Endothelial cell of umbilical vein (primary cell): ENCODE data around the gene MARK3.

Experiments used
- EZH2 ChIP-seq: IDR thresholded peaks from 2 replicates; pipeline ENCODE4 v1.6.1; 2012; ENCODE audit warnings: borderline replicate concordance, low read depth, mild to moderate bottlenecking, moderate library complexity, low read length, inconsistent platforms; ENCODE audit not compliant: severe bottlenecking
- FOS ChIP-seq: IDR thresholded peaks from 2 replicates; pipeline ENCODE4 v1.6.1; 2011; ENCODE audit warnings: mild to moderate bottlenecking, low read length, moderate library complexity, borderline replicate concordance; ENCODE audit not compliant: insufficient read depth
- MAX ChIP-seq: IDR thresholded peaks from 2 replicates; pipeline ENCODE4 v1.6.1; 2011; ENCODE audit not compliant: insufficient read depth, insufficient read length
- POLR2A ChIP-seq: IDR thresholded peaks from 2 replicates; pipeline ENCODE4 v1.6.1; 2012; ENCODE audit warnings: low read depth, mild to moderate bottlenecking, control low read depth, low read length
- TF ChIP-seq, protein P1 (sequence below), 2 donors: IDR thresholded peaks; 1 replicate in 1 of 2; 2 replicates in 1 of 2; pipeline ENCODE4 v1.5.1; 2011; ENCODE audit warnings: low read length in 2 of 2, mild to moderate bottlenecking in 2 of 2, moderate library complexity in 2 of 2, control low read depth in 1 of 2, inconsistent platforms in 1 of 2, low read depth in 1 of 2; ENCODE audit not compliant: insufficient read depth in 1 of 2; ENCODE audit errors: extremely low read depth in 1 of 2

DNA sequence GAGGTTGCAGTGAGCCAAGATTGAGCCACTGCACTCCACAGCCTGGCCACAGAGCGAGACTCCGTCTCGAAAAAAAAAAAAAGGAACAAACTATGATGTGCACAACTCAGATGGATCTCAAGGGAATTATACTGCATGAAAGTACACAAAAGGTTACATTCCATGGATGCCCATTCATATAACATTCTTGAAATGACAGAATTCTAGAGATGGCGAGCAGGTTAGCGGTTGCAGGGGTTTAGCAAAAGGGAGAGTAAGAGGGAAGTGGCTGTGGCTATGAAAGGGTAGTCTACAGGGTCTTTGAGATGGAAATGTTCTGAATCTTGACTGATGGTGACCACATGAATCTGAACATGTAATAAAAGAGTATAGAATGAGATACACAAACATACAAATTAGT, 87.7 kb downstream of the MARK3 start:
- no peak for TF ChIP-seq EZH2
- TF ChIP-seq, protein P1, sequence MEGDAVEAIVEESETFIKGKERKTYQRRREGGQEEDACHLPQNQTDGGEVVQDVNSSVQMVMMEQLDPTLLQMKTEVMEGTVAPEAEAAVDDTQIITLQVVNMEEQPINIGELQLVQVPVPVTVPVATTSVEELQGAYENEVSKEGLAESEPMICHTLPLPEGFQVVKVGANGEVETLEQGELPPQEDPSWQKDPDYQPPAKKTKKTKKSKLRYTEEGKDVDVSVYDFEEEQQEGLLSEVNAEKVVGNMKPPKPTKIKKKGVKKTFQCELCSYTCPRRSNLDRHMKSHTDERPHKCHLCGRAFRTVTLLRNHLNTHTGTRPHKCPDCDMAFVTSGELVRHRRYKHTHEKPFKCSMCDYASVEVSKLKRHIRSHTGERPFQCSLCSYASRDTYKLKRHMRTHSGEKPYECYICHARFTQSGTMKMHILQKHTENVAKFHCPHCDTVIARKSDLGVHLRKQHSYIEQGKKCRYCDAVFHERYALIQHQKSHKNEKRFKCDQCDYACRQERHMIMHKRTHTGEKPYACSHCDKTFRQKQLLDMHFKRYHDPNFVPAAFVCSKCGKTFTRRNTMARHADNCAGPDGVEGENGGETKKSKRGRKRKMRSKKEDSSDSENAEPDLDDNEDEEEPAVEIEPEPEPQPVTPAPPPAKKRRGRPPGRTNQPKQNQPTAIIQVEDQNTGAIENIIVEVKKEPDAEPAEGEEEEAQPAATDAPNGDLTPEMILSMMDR (IDR thresholded peaks at IDR 0.05; ENCODE audit: extremely low read depth in 1 of 2, insufficient read depth in 1 of 2, low read depth in 1 of 2, low read length in 2 of 2): no peak
- no peak for TF ChIP-seq FOS
- TF ChIP-seq MAX: no peak
- TF ChIP-seq POLR2A: no peak
